Stimulated activated CD4-positive, alpha-beta T cell treated with anti-CD3 and anti-CD28 coated beads, Interleukin-15, amount 100 ng/mL, for 24 hours (primary cell): Measurements from ENCODE around the gene CCBE1.

Experiments
- DNase-seq: peaks from one replicate; pipeline ENCODE4 v3.0.0-alpha.2; 2020

CCBE1 gene

DNA sequence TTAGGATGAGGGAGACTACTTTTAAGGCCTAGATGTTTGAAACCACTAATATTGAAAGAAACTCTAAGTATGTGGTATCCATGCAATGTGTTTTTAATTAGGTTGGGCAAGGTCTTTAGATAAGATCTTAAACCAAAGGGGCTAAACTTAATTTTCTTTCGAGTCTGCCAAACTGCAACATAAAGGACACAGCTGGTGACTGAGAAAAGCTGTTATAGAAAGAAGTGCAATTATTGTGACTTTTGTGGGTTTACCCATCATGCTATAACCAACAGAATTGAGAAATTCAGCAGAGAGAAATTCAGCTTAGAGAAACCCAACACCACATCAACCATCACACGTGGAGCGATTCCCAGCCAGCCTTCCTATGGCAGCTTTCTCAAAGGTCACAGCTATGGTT is 218.6 kb downstream of the CCBE1 start:
- DNase-seq, result no peak

DNA sequence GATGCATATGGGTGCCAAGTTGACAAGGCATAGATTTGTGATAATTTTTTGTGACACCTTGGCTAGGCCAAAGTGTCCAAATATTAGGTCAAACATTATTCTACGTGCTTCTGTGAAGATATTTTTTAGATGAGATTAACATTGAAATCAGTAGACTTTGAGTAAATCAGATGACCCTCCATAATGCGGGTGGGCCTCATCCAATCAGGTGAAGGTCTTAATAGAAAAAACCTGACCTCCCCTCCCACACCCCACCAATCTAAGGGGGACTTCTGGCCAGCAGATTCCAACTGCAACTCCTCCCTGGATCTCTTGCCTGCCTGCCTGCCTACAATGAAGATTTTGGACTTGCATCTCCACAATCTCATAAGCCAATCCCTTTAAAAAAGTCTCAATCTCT is 219.4 kb downstream of the CCBE1 start:
- DNase-seq, result no peak

DNA sequence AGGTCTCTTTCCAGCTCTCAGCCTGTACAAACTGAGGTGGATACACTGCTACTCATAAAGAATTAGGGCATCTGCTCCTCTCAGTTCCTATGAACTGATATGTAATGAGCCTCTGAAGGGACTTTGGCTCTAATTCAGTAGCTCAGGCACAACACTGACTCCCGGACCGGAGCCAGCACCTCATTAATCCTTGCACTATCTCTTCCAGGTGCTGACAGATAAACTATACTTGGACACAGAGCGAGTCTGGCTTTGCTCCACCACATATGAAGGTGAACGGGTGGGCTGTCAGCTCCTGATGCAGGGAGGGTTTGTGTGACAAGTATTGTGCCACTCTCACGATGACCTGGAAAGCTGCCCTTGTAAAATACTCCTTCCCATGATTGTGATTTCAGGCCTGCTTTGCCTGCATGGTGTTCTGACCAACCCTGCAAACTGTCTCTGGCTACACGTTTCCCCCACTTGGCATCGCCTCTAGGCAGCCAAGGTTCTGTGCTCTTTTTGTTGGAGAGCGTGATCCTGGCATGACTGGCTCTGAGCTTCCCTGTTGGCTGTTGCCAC is 226.6 kb downstream of the CCBE1 start:
- no peak for DNase-seq

DNA sequence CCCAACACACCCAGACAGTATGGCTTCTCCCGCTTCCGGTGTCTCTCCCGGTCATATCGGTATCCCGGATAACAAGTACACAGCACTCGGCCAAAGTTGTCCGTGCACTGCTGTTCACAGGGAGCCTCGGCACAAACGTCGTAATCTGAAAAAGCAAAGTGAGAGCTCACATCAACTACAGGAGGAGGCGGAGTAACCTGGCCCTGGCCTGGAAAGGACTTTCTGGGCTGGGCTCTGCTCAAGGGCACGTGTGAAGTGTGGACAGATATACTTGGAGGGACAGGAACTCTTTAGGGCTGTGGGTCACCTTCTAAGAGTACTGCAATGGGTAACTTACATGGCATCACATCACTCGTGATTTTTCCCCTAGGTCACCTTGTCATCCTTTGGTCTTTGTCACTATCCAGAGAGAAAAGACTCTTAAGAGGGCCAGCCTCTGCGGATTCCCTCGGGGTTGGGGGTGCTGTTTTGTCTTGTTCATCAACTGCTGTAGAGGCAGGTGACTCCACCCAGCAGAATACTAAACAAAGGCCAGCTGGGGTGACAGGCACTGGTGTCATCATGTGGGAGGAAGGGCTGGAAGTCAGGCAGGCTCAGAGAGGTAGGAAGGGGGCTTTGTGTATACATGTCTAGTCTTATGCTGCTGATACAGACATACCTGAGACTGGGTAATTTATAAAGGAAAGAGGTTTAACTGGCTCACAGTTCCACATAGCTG is 227.6 kb downstream of the CCBE1 start:
- no peak for DNase-seq

DNA sequence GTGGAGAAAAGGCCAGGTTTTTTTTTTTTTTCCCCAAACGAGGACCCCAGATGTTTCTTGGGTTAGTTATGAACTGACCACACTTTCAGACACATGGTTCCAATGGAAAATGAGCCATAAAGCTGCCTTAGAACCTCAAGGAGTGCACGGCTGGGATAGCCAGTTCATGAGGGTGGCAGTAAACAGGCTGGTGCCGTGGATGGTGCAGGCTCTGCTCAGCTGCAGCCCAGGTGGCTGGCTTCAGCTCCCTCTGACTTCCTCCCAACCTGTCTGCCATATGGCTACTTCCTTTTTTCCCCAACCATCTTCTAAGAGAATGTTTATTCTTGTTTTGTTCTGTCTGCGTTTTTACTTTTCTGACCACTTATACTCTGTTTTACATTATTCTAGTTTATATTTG is 228.4 kb downstream of the CCBE1 start:
- no peak for DNase-seq

DNA sequence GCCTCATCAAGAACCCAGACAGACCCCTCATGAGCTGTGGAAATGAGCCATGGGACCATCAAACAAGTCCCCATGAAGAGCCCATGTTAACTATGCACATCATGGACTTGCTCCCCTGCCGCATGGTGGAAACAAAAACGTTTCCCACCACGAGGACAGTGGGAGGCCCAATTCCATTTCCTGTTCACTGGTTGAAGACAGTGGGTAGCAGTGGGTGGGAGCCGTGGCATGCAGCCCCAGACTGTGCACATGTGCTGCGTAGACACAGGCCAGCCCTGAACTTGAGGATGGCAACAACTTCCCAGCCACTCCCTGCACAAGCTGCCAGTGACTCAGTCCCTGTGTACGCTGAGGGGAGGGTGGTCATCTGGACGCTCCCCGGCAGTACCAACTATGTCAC is 229.7 kb downstream of the CCBE1 start:
- no peak for DNase-seq

DNA sequence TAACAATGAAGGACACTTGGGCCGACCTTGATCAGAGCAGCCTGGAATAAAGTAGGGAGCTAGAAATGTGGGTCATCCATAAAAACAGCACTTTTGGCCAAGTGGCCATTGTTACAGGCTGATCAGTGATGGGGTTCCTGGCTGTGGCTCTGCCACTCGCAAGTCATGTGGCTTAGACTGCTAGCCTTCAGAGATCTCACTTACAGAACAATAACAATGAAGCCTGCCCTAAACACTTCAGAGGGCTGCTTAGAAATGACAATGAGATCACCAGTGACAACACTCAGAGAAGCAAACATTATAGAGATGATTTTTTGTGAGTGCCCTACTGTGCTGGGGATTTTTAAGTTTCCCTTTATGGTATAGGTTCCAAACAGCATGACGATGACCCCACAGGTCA is 230.2 kb downstream of the CCBE1 start:
- DNase-seq, result no peak

DNA sequence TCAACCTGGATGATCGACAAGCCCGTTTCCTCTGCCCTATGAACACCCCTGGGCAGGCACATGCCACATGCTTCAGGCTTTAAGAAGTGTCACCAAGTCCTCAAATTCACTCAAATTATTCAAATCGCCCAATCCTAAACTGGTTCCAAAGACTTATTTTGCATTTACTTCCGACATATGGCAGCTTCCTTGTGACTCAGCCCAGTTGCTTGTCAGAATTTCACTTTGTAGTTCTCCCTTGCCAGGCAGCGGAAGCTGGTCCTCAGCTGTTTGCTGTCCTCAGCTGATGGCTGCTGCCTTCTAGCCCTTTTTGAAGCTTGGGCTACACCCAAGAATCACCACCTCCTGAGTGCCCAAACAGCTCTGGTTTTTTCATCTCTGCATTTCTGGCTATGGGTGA is 232.7 kb downstream of the CCBE1 start:
- no peak for DNase-seq

DNA sequence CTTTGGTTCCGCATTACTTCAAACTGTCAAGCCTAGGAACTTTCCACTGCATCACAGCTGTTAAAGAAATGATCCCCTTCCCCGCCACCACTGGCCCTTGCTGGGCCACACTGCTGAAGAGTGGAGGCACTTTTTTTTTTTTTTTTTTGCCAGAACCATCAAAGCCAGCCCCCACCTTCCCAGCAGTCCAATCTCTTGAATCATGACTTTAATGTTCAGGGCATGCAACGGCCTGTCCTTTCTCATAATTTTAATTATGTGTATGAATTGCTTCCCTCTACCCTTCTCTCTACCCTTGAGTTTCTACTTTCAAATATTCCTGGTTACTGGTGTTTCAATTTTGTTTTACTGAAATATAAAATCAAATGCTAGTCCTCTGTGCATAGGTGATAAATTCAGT is 236.1 kb downstream of the CCBE1 start:
- no peak for DNase-seq

DNA sequence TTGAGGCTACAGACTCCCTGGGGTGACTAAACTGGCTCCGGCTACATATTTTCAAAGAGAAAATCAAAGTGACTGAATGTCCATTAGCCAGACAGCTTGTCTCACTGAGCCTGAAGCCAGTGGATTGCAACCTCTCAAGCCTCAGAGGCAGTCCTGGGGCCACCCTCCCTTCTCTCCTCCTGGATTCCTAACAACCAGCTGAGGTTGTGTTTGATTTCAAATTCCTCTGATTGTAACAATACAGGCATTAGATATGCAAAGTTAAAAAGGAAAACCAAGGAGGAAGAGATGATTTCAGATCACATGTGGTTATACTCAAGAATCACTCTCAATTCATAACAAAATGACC is 237.2 kb downstream of the CCBE1 start:
- no peak for DNase-seq

DNA sequence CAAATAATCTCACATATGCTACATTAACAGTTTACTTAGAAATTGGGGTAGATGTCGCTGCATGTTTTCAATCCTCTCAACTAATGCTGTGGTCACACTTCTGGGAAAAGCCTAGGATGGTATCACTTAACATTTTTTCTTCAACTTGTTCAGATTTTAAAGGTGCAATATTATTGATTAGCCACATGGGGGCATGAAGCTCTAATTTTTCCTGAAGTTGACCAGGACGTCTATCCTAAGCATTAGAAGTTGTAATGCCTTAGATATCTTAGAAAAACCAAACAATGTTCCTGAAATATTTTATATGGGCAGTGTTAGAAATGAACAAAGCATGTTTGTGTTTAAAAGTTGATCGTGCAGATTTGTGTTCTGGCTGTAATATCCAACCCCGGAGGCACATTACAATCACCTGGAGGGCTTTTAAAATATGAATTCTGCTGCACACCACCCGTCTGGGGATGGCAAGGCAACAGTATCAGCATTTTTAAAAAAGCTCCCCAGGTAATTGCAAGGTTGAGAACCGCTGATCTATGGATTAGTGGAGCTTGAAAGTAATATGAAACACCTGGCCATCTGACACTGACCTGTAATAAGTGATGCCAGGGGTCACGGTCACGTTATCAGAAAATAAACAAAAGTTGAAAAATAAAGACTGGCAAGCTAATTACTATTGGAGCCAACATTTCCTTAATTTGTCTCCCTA is 237.7 kb downstream of the CCBE1 start:
- no peak for DNase-seq

DNA sequence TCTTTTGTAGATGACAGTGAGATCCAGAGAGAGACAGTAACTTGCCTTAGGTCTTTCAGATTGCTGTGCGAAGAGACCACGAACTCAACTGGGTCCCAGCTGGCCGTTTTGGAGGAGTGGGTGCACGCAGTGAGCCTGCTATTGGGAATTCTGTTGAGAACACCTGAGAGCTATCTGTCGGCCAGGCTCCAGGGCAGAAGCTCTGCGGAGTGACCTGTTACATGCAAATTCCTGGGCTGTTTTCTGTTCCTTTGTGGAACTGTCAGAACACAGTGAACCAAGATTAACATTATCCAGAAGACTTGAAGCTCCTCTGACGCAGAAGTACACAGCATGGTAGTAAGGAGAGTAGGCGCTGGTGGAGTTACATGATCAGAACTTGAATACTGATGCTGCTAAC is 238.6 kb downstream of the CCBE1 start:
- DNase-seq, result no peak

DNA sequence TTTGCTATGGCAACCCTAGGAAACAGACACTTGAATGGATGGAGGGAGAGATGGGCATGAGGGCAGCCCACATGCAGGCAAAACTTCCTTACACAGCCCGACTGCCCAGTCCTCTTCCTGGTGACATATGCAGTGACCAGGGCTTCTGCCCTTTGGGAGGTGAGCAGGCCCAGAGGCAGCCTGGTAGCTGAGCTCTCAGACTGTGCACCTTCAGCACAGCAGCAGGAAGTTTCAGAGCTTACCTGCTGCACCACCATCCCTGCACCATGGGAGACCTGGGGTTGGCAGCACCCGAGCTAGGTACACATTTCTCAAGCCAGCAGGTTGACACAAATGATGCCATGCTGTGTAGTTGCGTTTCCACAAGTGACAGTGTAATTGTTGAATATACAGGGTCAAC is 240.6 kb downstream of the CCBE1 start:
- DNase-seq, result no peak

DNA sequence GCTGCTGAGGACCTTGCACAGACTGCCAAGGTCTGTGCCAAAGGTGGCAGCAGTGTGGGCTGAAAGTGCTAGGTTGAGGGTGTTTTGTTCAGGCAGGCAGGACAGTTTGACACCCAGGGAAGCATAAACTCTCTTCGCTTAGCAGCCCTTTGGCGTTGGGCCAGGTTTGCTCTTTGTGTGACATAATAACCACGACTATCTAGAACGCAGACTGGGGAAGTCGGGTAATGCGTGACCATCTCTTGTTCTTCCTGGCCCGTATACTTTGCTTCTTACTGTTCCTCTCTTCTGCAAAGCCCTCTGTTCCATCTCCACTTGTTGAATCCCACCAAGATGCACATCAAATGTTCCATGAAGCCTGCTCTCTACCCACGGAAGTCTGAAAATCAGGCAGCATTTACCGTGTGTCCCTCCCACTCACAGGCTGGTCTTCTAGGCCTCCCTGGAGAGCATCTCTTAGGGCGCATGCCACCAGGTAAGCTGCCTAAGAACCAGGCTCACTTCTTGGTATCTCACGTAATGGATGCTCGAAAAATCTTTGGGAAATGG is 241.4 kb downstream of the CCBE1 start:
- no peak for DNase-seq

DNA sequence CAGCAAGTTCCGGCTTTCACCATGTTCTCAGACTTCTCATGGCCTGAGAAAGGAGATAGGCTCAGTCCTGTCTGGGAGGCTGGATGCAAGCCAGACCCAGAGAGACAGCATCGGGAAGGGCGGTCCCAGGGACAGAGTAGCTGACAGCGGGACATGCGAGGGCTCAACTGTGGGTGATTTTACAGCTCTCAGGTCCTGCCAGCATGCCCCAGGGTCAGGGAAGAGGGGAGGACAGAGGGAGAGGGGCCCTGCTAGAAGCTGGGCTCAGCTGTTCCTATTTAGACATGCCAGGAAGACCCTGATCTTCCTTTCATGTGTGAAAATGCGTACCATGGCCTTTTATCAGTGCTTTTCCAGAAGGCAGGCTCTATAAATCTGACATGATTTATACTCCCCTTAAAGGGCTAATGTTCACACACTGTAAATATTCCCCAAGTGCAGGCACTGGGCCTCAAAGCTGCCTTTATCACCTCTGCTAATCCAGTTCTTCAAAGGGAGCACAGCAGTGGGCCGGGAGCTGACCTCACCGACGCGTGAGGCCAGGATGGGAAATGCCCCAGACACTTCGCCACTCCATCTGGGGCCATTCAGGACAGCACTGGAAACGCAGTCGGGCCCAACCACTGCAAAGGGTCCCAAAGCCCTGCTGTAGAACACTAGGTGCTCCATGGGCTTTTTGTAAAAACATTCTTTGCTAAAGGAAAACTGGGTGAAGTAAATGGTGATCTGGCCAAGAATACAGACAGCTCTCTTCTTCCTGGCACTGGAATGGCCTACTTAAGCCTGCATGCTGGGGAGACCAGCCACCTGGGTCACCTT is 242.1 kb downstream of the CCBE1 start:
- DNase-seq, result no peak

DNA sequence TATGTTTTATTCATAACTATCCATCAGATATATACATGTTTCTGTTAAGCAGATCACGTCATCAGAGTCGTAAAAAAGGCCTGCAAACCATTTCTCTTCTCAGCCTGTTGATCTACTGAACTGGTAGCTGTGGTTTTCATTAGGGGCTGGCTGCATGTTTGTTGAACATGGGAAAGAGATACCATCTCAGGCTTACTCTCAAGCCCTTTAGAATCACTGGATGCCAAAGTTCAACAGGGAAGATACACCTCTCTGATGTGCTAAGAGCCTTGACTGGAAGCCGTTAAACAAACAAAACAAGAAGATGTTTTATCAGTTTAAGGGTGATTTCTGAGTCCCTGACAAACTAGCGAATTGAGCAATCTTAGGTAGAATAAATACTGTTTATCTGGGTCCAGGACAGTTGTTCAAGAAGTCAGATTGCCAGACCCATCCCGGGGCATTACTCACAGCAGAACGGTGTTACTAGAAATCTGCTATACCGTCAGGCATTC is 243.7 kb downstream of the CCBE1 start:
- no peak for DNase-seq

DNA sequence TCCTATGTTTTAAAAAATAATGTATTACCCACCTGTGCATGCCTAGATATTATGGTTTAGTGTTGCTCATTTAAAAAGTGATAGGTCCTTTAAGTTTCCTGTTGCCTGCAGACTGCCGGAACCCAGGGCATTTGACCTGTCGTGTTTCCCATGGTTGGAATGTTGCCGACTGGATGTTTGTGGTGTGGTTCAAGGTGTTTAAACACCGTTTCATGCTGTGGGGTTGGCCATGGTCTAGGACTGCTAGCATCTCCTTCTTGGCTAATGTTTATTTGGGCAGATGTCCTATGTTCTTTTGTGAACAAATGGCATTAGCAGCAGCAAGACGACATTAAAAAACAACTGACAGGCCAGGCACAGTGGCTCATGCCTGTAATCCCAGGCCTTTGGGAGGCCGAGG is 245.3 kb downstream of the CCBE1 start:
- DNase-seq, result no peak

DNA sequence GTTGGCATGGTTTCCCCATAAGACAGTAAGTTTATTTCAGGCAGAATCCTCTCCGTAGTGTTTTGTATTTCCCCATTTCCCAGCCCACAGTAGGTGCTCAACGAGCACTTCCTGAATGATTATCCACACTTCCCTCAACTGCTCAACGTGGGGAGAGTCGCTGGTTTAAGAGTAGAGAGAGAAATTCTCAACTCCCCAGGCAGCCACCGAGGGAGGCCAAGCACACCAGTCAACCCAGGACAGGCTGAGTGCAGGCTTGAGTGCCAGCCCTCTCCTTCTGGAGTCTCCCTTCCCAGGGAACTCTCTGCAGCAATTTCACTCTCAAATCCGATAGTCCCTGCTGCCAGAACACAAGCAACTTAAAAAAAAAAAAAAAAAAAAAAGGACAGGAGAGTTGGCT is 246.2 kb downstream of the CCBE1 start:
- DNase-seq, result no peak

DNA sequence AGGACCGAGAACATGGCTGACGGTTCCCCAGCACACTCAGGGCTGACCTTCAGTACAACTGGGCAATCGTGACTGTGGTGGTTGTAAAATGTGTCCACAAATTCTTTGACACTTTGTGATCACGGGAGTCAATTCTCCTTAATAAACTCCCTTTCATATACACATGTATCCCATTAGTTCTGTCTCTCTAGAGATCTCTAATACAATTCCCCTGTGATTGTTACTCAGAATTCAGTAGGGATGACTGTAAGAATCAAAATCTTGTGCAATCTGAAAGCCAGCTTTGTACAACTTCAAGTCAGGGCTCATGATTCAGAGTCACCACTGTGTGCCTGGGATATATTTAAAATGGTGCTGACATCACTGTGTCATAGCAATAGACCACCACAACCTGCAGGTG is 248.7 kb downstream of the CCBE1 start:
- no peak for DNase-seq

DNA sequence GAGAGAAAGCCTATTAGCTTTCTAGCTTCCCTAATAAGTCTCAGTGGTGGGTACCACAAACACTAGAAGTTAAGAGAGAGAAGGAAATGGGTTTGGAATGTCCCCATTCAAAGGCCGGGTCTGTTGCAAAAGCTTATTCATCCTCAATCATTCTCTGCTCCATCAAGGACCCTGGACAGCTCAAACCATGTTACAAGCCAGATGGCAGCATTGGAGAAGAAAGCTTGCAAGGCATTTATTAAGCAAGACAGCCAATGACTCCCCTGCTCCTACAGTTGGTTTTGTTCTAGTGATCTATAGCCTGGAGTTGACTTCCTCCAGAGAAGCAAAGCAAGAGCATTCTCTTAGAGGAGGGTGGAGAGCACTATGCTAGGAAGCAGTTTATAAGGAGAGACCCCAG is 251.2 kb downstream of the CCBE1 start:
- DNase-seq, result no peak

DNA sequence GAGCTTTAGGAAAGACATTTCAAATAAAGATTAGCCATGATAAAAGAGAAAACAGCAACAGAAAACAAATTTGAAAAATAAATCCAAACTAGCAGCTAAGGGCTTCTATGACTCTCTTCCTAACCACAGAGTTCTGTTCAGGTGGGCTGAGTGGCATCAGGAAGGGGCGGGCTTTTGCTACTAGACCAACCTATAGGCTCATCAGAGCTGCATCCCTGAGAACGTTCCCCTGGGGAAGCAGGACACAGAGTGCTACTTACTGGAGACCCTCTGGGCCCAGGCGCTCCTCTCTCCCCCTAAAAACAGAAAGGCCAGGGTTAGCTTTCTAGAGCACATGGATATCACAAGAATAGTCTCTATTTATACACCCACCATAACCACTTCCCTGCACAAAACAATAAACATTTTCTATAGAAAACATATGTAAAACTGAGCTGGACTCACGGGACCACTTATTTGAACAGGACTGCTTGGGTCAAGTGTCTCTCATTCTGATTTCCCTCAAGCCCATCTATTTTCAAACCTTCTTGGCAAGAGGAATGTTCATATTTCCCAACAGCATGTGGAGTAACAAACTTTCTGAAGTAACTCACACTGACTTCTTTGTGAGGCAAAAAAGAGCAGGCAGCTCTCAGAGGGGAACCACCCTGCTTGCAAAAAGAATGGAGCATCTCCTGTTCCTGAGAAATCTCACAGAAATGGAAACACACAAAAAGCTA is 259.2 kb downstream of the CCBE1 start:
- DNase-seq, result no peak

DNA sequence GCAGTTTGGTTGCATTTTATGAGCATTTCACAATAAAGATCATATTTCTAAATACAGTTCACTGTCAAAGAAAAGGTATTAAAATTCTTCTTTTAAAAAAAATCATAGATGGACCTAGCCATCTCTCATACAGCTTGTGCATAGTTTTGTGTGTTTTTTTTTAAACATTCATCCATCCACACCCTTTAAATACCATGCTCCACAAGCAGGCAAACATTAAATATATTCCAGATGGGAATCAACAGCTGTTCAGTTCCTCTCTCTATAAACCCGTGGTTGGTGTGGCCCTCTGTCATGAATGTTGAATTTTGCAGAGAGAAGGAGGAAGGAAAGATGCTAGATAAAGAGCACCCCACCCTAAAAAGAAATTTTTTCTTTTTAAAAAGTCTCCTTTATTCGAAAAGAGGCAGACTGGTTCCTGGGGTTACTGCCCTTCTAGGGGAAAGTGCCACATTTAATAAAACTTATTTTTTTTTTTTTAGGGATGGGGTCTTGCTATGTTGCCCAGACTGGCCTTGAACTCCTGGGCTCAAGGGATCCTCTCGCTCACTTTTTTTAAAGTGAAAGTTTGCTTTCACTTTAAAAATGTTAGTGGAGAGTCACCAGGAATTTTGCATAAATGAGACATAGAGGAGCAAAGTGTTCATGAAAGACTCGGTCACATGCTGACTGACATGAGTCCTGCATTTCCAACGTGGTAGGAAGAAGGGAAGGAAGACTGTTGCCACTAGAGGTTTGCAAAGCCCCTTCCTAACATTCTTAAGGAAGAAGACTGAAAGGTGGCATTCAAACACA is 264.2 kb downstream of the CCBE1 start:
- DNase-seq, result no peak
